RPMI7951 (cell line): Measurements from ENCODE around the gene DCTD. TPM values are rescaled to one million over a fixed set of nuclear protein-coding genes. Genes with fewer than 3 reads are reported as not detected.

Source experiments
- DNase-seq: peaks from one replicate; pipeline ENCODE4 v3.0.0-alpha.2; 2012; ENCODE audit warnings: low read depth
- total RNA-seq: library from RNA; depleted of rRNA; stranded (reverse); fragments of >200 nt; shearing (Covaris generic); gene quantifications from 2 replicates; pipeline ENCODE4 v1.2.3, GENCODE V29; 2014; rRNA removed

Gene DCTD
- total RNA-seq: 59.4 and 70.6 TPM in 2 replicates

DNA sequence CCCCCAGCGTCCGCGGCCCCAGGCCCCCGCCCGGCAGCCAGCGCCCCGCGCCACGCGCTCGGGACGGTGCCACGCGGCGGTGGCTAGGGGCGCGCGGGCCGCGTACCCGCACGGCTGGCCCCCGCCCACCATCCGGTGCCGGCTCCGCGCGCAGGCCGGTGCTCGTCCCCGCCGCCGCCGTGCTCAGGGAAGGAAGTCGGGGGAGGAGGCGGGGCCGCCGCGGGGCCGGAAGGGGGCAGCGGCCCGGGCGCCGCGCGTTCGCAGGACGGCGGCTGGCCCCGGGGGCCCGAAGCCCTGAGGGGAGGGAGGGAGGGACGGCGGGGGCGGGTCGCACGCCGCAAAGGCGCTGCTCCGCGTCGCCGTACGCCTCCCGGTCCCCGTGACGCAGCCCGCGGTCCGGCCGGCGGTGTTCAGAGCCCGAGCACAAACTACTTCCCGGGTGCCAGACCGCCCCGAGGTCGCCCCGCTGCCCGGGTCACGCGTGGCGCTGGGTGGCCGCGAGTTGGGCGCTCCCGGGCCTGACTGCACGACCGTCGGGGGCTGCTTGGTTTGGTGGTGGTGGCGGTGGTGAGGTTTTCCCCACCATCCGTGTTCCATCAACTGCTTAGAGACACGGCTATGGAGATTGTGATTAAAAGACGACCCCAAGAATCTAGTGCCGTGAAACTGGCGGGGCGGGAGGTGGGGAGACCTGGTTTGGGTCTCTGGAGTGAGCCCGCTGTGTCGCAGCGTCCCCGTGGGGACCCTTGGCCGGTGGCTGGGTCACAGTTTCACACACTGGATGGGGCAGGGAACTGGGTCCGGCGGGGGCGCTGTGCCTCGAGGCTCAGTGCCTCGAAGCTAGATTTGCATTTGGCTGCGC is at the start of gene DCTD:
Gene DCTD (minus strand): TSS at position 205 of the 862 bp plus-strand sequence. CDS start 1,818 bp downstream, outside the sequence.
- DNase-seq: peak; percentile 64

DNA sequence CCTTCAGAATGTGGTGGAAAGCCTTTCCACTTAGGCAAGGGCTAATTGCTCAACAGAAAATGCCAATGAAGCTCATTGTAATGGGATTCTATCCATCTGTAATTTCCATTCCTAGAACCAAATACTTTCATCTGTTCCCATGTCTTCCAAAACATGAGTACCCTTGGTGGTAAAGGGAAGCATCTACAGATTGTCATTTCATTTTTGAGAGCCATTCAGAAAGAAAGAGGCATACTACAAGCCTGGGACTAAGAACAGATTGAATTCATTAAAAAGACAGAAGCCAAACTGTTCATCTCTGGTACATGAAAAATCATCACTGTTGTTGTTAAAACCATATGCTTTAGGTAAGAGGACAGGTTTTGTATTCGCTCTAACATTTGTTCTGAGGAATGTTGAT is 43.6 kb upstream of the DCTD start:
- no peak for DNase-seq

DNA sequence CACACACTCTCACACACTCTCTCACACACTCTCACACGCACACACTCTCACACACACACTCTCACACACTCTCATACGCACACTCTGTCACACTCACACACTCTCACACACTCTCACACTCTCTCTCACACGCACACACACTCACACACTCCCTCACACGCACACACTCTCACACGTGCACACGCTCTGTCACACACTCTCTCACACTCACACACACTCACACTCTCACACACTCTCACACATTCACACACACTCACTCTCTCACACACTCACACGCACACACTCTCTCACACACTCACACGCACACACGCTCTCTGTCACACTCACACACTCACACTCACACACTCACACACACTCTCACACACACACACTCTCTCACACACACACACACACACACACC is 43.0 kb upstream of the DCTD start:
- DNase-seq: no peak

DNA sequence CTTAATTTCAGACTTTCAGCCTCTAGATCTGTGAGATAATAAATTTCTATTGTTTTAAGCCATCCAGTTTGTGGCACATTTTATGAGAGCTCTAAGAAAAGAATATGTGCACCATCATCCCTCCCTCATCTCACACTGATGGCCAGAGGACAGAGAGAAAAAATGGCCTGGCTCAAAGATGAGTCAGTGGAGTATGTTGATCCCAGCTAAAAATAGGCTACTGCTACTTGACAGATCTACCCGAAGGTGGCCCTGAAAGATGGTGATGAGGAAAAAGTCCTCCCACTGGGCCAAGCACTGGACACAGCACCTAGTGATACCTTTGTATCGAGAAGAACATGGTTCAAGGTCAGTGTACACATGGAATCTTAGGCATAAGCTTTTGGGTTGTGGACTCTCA is 38.2 kb upstream of the DCTD start:
- DNase-seq: peak; percentile 49

DNA sequence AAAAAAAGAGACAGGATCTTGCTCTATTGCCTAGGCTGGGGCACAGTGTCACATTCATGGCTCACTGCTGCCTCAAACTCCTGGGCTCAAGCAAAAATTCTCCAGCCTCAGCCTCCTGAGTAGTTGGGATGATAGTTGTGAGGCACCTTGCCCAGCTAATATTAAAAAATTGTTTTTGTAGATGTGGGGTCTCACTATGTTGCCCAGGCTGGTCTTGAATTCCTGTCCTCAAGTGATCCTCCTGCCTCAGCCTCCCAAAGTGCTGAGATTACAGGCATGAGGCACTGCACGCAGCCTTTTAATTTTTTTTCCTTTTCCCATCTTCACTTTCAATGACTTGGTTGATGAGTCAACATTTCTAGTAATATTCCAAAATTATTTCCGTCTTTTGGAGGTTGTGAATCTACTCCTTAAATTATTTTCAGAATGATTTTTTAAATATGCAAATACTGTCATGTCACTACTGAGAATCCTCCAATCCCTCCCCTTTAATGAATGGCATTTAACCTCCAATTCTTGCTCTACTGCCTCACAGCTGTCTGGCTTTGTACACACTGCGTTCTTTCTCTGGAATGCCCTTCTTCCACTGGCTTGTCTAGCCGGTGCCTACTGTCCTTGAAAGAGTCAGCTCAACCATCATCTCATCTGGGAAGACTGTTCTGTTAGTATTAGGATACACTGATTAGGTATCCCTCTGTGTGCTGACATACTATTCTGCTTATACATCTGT is 27.5 kb upstream of the DCTD start:
- DNase-seq: peak; percentile 4

DNA sequence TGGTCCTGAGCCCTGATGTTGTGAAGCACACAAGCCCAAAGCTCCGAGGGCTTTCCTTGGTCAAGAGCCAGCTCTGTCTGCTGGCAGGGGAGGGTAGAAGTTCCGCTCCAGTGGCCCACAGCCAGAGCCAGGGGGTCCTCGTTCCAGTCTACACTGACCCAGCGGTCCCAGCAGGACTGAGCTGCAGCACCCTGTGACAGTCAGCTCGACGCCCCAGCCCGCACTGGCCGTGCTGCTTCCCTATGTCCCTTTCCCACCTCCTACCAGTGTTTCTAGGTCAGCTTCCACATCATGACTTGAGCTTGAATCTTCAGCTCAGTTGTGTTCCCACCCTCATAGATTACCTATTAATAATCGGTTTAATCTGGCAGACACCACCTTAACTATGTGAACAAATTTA is 22.5 kb upstream of the DCTD start:
- no peak for DNase-seq

DNA sequence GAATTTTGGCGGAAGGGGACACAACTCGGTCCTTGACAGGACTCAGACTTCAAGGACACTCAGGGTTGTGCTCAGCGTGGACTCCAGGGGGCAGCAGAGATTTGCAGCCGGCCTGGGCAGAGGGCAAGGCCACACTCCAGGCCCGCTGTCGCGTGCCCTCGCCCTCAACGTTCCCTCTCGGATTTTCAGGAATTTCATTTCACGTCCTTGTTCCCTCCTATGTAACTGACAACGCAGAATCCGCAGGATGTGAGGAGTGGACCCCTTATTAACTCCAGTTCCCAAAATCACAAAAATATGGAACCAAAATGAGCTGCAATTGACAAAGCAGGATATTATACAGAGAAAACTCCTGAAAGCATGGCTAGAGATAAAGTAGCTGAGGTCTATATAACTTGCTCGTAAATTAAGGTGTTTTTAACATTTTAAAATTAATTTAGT is 21.0 kb upstream of the DCTD start:
- peak; percentile 65 for DNase-seq

DNA sequence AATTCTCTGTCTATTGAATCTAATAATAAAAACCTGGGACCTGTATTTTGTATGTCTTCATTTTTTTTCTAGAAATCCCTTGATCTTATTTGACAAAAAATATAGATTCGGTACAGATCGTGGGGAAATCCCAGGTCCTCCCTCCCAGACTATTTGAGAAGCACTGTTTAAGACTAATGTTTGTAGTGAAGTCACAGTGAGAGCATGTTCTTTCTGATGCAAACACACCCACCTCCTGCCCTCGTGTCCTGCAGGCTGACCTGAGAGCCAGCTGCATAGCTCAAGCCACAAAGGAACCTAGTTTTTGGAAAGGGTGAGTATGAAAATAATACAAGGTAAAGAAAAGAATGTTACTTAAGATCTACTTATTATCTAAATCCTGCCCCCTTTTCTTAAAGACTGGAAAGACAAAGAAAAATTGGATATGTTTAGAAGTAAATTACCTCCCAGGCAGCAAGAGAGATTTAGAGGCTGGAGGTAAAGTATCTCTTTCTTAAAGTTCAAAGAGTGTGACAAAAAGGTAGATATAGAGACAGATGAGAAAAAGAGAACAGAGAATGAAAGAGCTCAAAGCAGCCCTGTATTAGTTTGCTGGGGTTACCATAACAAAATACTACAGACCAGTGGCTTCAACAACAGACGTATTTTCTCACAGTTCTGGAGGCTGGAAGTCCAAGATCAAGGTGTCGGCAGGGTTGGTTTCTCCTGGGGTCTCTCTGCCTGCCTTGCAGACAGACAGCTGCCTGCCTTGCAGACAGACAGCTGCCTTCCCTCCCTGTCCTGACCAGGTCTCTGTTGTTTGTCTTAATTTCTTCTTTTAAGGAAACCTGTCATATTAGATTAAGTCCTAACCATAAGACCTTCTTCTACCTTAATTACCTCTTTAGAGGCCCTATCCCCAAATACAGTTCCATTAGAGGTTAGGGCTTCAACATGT is 20.4 kb upstream of the DCTD start:
- no peak for DNase-seq

DNA sequence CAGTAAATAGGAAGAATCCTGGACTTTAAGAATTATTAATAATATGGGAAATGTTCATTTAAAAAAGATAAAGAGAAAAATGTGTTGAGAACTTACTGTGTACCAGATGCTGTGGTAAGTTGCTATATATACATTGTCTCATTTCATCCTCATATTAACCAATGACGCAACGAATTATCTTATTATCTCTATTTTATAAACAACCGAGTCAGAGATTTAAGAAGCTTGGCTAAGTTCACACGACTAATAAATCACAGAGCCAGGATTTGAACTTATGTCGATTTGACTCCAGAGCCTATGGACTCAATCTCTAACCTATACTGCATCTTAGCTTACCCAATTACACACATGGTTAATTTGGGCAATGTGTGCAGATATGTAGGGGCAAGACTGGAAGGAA is 15.5 kb upstream of the DCTD start:
- DNase-seq: no peak

DNA sequence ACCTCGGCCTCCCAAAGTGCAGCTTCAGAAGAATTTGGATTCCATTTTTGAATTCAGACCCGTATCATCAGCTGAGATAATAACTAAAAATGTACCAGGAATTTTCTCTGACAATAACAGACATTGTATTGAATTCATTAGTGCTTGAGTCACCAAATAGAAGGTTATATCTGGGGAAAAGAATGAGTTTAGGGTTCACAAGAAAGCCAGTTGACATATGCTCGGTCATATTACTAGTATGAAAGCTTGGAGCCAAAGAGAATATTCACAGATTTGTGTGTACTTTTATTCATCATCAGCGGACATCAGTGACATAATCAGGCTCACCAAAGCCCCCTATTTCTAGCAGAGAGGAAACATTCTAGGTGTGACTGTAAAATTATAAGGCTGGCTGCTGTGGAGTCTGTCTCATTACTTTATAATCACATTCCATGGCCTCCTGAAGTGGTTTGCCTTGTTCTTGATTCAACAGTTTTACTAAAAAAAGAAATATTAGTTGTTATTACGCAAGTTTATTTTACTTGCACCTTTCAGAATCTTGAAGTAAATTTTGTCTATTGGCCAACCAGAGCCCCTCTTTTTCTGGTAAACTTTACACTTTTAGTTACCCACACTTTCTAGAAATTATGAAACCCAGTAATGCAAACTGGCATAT is 14.6 kb upstream of the DCTD start:
- no peak for DNase-seq

DNA sequence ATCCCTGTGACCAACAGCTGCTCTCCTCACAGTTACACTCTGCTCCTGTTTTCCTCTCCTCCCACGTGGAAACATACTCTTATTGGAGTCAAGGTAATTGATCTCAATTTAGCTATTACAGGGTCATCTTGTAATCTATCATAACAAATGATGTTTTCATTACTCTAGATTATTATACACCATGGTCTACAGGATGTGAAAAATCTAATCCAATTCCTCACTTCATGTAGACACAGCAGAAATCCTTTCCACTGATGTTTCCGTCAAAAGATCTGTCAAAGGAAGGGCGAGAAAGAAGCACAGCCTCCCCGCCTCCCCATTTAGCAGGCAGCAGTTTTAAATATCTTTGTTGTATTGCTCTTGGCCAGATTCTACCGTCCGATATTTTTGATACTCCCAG is 13.7 kb upstream of the DCTD start:
- DNase-seq: no peak

DNA sequence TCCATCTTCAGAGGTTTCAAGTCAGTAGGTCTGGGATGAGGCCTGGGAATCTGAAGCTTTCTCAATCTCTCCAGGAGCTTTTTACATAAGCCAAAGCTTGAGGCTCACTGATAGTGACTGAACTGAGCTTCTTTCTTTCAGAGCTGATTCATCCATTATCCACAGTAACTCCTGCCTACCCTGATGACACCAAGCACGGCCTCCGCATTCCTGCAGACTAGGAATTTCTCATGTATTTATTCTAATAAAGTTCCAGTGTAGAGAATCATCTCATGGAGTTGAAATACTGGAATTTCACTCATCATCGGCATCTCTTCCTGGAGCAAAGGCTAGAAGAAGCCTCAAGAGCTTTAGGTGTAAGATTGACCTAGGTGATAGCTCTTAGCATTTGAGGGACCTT is 12.1 kb upstream of the DCTD start:
- DNase-seq: peak; percentile 45

DNA sequence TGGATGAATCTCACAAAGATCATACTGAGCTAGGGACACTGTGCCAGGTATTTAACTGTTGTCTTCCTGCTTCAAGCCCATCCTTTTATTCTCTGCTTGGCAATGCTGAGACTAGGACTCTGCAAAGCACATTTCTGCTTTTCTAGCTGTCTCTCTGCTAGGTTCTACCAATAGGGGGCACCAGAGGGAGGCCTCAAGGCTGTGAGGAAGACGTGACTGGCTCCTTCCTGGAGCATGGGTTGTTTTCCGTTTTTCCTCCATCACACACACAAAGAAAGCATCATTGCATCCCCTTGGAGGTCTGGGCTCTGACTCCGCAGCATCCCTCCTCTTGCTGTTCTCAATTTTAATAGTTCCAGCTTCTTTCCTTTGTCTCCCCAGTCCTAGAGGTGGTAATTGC is 10.9 kb upstream of the DCTD start:
- DNase-seq: peak; percentile 4

DNA sequence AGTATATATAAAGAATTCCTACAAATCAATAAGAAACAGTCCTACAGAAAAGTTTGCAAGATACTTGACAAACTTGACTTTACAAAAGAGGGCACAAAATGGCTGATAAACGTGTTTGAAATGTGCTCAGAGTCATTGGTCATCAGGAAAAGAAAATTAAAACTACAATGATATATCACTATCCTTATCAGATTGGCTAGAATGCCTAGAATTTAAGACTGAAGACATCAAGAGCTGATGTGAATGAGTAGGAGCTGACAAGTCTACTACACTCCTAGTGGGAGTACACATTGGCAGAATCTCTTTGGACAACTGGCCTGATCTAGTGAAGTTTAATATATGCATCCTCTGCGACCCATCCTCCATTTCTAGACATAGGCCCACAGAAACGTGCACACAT is 10.3 kb upstream of the DCTD start:
- DNase-seq: no peak

DNA sequence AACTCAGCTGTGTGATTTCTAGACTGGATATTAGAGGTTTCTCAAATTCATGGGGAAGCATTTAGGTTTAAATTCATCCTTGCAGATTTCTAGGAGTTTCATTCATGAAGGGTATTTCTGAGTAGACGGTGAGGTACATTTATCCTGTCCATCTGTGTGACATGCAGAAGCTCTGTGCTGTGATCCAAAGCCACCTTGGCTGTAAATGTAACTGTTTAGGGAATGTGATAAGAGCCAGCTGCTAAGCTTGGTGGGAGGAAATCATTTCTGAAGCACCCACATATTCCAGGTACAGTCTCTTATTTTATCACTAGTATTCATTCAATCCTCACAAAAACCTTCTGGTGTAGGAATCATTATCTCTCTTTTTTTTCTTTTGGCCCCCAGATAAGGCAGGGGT is 8.7 kb upstream of the DCTD start:
- no peak for DNase-seq

DNA sequence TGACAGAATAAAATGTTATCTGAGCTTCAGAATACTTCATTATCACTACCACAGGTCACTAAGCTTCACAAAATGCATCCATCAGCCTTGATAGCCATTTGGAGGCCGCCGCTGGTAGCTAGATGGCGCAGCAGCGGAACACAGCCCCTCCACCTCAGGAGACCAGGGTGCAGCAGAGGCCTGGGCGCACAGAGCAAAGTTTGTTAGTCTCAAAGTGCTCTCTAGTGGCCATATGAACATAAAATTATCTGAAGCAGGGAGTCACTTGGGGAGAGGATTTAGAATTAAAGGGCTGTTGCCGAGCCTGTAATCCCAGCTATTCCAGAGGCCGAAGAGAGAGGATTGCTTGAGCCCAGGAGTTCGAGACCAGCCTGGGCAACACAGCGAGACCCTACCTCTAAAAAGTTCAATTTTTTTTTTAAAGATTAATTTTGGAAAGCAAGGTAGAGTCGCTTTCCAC is 8.1 kb upstream of the DCTD start:
- peak; percentile 83 for DNase-seq

DNA sequence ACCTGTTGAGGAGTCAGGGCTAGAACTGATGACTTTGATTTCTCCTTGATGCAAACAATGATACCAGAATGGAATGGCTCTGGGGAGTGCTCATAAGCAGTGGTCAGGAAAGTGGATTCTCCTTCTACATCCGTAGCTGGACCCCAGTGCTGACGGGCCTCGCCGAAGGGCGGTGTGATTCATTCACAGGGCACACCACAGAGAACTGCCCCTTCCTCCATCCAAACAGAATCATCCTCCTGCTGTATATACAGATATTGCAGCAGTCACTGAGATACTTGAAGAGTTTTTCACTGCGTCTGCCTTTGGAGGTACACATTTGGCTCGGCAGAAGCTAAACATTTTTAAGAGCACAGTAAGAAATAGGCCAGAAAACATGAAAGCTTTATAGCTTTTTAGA is 7.3 kb upstream of the DCTD start:
- DNase-seq: no peak

DNA sequence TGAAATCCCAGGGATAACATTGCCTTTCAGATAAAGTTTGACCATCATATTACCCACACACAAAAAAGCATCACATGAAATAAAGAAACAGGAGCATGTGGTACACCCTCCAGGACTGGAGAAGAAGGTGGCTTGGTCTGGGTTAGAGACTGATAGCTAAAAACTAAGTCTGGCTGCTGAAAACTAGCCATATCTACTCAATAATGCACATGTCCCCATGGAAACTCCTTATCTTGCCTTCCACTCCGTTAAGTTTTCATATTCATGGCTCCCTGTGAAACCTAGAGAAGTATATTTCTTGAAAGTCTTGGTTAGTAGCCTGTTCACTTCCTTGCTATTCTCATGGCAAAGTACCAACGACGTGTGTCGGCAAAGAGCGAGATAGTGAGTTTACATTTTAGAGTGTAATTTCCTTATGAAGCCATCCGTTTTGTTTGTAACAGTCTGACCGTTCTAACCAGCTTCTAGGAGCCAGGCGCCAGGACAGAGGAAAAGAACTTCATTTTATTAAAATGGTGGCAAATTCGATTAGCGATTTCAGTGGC is 6.7 kb upstream of the DCTD start:
- no peak for DNase-seq

DNA sequence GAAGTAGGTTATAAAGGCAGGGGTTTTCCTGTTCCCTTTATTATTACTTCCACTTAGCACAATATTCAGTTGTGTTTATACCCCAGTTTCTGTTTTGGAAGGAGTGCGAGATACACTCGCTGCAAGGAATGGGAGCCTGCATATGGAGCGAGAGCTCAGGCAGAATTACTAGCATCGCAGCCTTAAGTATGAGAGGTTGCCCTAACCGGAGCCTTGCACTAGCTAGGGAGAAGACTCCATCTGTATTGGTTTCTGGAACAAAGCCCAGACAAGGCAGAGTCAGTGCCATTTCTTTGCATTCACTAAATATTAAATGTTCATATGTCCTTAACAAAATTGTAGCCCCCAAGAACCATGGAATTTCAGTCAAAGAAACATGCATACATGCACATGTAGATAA is 6.2 kb upstream of the DCTD start:
- peak; percentile 47 for DNase-seq

DNA sequence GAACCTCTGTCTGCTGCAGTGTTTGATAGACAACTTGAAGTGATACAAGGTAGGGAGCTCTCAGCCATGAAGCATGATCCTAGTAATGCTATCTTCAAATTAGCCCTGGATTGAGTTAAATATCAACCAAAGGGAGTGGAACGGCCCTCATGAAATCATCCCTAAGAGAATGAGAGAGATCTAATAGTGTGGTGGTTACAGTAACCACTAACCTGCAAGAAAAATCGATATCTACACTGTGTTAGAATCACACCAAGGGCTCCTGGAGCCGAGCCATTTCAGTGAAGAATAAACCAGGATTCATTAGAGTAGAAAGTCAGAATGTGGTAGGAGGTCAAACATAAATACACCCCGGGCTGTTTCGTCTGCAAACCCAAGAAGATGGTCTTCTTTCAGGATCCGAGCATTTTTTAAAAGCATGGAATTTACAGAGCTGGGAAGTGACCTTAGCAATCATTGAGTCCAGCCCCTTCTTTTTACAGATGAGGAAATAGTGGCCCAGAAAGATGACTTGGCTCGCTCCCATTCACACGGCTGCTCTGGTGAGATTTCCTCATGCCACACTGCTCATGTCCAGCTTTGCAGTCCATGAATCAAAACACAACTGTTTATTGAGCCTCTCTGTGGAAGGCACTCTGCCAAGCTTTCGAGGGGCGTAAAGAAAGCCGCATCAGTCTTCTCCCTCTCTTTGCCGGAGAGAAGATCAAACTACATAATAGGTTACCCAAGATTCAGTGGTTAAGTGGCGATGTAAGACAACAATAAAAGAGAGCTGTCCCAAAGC is 5.5 kb upstream of the DCTD start:
- peak; percentile 42 for DNase-seq
